ENCODE data around the gene VWA3B. TPM values are rescaled to one million over a fixed set of nuclear protein-coding genes. Genes with fewer than 3 reads are reported as not detected.
A peak's percentile ranks its signal among the peaks of the same experiment; 100 is the strongest.

The VWA3B gene, protein sequence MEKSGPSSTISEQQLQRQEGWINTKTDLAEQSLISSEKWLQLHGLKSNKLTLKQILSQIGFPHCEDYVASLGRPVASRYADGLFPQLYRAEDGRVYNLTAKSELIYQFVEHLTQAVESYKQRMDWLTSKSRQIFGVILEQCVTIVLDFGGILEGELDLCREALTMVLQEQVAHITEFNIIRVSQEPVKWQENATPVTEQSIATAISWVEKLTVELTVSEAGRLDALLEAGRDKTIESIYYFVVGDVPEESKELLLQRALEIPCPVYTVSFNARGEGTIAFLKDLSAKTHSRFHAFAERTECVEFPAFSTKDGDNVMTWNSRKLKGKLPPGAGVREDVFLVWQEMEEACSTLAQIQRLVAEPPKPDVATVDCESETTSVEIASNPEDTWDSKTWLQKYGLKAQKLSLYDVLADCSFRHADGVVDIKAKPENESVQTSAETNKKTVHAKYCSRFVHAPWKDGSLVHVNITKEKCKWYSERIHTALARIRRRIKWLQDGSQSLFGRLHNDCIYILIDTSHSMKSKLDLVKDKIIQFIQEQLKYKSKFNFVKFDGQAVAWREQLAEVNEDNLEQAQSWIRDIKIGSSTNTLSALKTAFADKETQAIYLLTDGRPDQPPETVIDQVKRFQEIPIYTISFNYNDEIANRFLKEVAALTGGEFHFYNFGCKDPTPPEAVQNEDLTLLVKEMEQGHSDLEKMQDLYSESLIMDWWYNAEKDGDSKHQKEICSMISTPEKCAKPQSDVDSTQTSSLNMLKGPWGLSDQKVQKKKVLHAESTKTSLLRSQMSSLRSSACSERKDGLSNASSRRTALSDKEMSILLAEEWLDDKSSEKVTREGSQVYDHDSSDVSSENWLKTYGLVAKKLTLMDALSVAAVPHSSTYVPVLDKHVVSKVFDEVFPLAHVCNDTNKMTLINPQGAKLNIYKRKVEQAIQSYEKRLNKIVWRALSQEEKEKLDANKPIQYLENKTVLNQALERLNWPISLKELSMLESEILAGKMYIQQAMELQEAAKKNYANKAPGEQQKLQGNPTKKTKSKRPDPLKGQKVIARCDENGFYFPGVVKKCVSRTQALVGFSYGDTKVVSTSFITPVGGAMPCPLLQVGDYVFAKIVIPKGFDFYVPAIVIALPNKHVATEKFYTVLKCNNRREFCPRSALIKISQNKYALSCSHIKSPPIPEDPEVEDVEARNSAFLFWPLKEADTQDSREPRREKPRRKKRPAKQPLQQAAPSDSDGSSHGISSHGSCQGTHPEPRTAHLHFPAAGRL (N-terminal part only)
- total RNA-seq (2012; rRNA removed) (not detected in 2 replicates), polyA plus RNA-seq (2012; rRNA removed) (not detected in 2 replicates), Bru-seq, nascent RNA (percentile 1 among the genes with signal in this experiment), BruChase-seq, experiment 1, labeled RNA remaining after a 6-hour chase (not detected), BruChase-seq, experiment 2, labeled RNA remaining after a 2-hour chase (percentile 1 among the genes with signal in this experiment)
- polyA plus RNA-seq (2012; cell fraction: cytosol; rRNA removed): not detected in 2 replicates
- not detected in 2 replicates for polyA plus RNA-seq (2012; cell fraction: nucleus; rRNA removed; ENCODE audit: low replicate concordance)
- long read RNA-seq: 0 reads

DNA sequence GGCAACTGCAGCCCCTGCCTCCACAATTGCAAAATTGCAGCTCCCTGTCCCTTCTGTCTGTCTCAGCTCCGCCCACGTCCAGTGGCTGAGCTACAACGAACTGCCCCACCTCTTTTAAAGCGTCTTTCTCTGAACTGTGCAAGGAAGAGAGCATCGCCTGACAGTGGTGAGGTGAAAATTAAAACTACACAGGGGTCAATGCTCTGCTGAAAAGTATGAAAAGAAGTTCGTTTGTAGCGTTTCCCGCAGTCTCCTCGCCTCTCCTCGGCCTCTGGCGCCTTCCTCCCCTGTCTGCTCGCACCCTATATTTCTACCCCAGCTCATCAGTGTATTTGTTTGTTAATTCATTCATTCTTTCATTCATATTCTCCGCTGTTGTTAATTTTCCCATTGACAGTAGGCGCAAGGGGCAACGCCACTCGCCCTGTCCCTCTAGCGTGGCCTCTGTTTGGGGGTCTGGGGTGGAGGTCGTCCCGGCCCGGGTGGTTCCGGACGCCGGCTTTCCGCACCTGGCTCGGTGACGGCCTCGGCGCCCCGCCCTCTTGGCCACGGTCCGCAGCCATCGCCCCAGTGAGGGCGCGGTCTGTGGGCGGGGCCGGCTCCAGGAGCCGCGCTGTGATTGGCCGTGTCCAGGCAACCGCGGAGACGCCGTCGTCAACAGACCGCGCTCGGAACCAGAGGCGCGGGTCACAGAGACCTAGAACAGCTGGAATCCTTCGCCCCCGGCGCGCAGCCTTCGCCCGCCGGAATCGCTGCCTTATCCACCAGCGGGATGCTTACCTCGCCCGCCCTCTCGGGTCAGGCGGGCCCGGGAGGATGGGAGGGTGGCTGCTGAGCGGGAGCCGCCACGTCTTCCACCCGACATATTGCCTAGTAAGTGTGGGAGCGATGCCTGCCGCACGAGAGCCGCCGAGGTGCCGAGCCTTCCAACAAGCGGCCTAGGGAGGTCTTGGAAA is at the start of gene VWA3B:
VWA3B (plus strand) TSS at position 677 of the 956 bp plus-strand sequence. CDS start 5,926 bp downstream, outside the sequence.
- Histone ChIP-seq H2BK120ac (ENCODE audit: low read depth, low read length) (no peak within 1 kb of the TSS), H2AK9ac (replicated peaks; ENCODE audit: low read depth, low read length, poor library complexity) (peak within 1 kb of the TSS; percentile 42), H3K9ac (ENCODE audit: low read depth, low read length) (no peak within 1 kb of the TSS)
- no peak for TF ChIP-seq CHD1 (IDR thresholded peaks at IDR 0.05; ENCODE audit: low read depth, low read length)
- TF ChIP-seq POLR2A (IDR thresholded peaks at IDR 0.05; ENCODE audit: low read depth, low read length): no peak
- TF ChIP-seq NFE2L2 (IDR thresholded peaks at IDR 0.05; ENCODE audit: low read depth, low read length): no peak
- TF ChIP-seq FOS (IDR thresholded peaks at IDR 0.05; ENCODE audit: low read depth, low read length): no peak
- no peak for TF ChIP-seq MXI1 (IDR thresholded peaks at IDR 0.05; ENCODE audit: borderline replicate concordance, low read depth, low read length)
- TF ChIP-seq, protein P1, sequence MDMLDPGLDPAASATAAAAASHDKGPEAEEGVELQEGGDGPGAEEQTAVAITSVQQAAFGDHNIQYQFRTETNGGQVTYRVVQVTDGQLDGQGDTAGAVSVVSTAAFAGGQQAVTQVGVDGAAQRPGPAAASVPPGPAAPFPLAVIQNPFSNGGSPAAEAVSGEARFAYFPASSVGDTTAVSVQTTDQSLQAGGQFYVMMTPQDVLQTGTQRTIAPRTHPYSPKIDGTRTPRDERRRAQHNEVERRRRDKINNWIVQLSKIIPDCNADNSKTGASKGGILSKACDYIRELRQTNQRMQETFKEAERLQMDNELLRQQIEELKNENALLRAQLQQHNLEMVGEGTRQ (IDR thresholded peaks at IDR 0.05; ENCODE audit: low read depth, low read length): no peak
- TF ChIP-seq, protein P2, sequence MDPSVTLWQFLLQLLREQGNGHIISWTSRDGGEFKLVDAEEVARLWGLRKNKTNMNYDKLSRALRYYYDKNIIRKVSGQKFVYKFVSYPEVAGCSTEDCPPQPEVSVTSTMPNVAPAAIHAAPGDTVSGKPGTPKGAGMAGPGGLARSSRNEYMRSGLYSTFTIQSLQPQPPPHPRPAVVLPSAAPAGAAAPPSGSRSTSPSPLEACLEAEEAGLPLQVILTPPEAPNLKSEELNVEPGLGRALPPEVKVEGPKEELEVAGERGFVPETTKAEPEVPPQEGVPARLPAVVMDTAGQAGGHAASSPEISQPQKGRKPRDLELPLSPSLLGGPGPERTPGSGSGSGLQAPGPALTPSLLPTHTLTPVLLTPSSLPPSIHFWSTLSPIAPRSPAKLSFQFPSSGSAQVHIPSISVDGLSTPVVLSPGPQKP (IDR thresholded peaks at IDR 0.05; ENCODE audit: borderline replicate concordance, low read depth, low read length): no peak

More for the DNA sequence above, at the start of gene VWA3B:
- H3K27me3 ChIP-seq (ENCODE audit: control insufficient read depth, insufficient read depth, low read length): peaks cover 39% of the 10 kb centered on the region
- H2BK20ac ChIP-seq (ENCODE audit: low read depth, low read length): no peak within 1 kb of the TSS
- in situ Hi-C loops (cut with MboI; ENCODE audit: low sequenced_read_pairs): no loop called here
- H4K91ac ChIP-seq (ENCODE audit: insufficient read depth, low read depth, low read length): no peak within 1 kb of the TSS
- intact Hi-C loops (cut with micrococcal nuclease): loop anchor here (5.0 kb wide), 1 partner anchor 279 kb away; no protein-coding TSS in a partner anchor
- no peaks in the 10 kb centered on the region for H3K79me1 ChIP-seq (ENCODE audit: low read depth in 1 of 2, low read length in 2 of 2)
- H3K4me2 ChIP-seq (ENCODE audit: low read depth, low read length): peak within 1 kb of the TSS; percentile 79
- ChIA-PET CTCF (no interaction called here), POLR2A (ENCODE audit: unreplicated experiment) (no interaction called here)
- no TSS peak for BruUV-seq (replicated peaks)
- no peak within 1 kb of the TSS; the same call in 1 of the 2 replicates for H3K4ac ChIP-seq (ENCODE audit: low read depth, low read length)
- H2AFZ ChIP-seq (replicated peaks; ENCODE audit: low read length, poor library complexity): peak within 1 kb of the TSS; percentile 93
- no peak within 1 kb of the TSS for H4K5ac ChIP-seq (ENCODE audit: low read depth, low read length)
- H2BK5ac ChIP-seq (ENCODE audit: low read depth, low read length, poor library complexity, severe bottlenecking): no peak within 1 kb of the TSS
- H2BK15ac ChIP-seq (ENCODE audit: low read depth, low read length): no peak within 1 kb of the TSS
- H3K4me1 ChIP-seq (ENCODE audit: control insufficient read depth, insufficient read depth, low read length): no peaks in the 10 kb centered on the region
- no peak within 1 kb of the TSS for H3K14ac ChIP-seq (replicated peaks; ENCODE audit: low read depth, low read length)
- no peak within 1 kb of the TSS for H2AK5ac ChIP-seq (ENCODE audit: low read depth, low read length)
- no peaks in the 10 kb centered on the region for H3K9me3 ChIP-seq (ENCODE audit: control insufficient read depth, insufficient read depth, low read length)
- 0% methylated on average over 10 of the region's 74 CpGs; no CpG with 5 or more reads in 1 of the 2 experiments for WGBS, 2 experiments (ENCODE audit: extremely low coverage in 2 of 2, insufficient read length in 1 of 2)
- no peaks in the 10 kb centered on the region for H4K20me1 ChIP-seq (ENCODE audit: insufficient read depth, low read length)
- no peak within 1 kb of the TSS for H3K56ac ChIP-seq (ENCODE audit: extremely low read depth, insufficient read depth, low read length)
- DNase-seq: no peak
- dilution Hi-C loops (cut with HindIII; ENCODE audit: low sequenced_read_pairs, unreplicated experiment): no loop called here
- H4K8ac ChIP-seq (ENCODE audit: low read depth in 2 of 2, low read length in 2 of 2): no peak within 1 kb of the TSS
- no peak within 1 kb of the TSS for H3K18ac ChIP-seq (ENCODE audit: low read depth, low read length)
- H3K9me1 ChIP-seq (ENCODE audit: insufficient read depth, low read length): 0 out of 2 replicates have a peak, but pooled peaks cover 4% of the 10 kb centered on the region
- H3K27ac ChIP-seq (ENCODE audit: insufficient read depth, low read length): no peak within 1 kb of the TSS
- no peaks in the 10 kb centered on the region for H3K36me3 ChIP-seq (ENCODE audit: control insufficient read depth, insufficient read depth, low read length)
- H3K4me3 ChIP-seq (ENCODE audit: insufficient read depth, low read depth, low read length): peak within 1 kb of the TSS; percentile 46
- H3K23ac ChIP-seq (ENCODE audit: low read depth, low read length): peak within 1 kb of the TSS; percentile 49; the same call in 1 of the 2 replicates
- peak; percentile 96 for ATAC-seq (ENCODE audit: low read depth)

Measured in IMR-90 (cell line).